HUES64 (cell line): ENCODE results near the gene IRS1.

Experiments used
- H3K27ac ChIP-seq: 2 replicates; pipeline ENCODE4 v1.7.0; 2013; ENCODE audit warnings: low read depth, low read length, inconsistent platforms
- H3K27me3 ChIP-seq: 2 replicates; pipeline ENCODE4 v1.6.1; 2013; ENCODE audit warnings: mild to moderate bottlenecking, low read length; ENCODE audit not compliant: insufficient read depth
- H3K36me3 ChIP-seq: 2 replicates; pipeline ENCODE4 v1.6.1; 2013; ENCODE audit warnings: mild to moderate bottlenecking, low read length; ENCODE audit not compliant: insufficient read depth
- H3K4me1 ChIP-seq: 2 replicates; pipeline ENCODE4 v1.6.1; 2013; ENCODE audit warnings: mild to moderate bottlenecking, low read length, moderate library complexity; ENCODE audit not compliant: insufficient read depth
- H3K4me3 ChIP-seq: 2 replicates; pipeline ENCODE4 v1.5.1; 2013; ENCODE audit warnings: mild to moderate bottlenecking, low read length, moderate library complexity
- H3K9ac ChIP-seq: 2 replicates; pipeline ENCODE4 v1.6.1; 2013; ENCODE audit warnings: mild to moderate bottlenecking, low read depth, low read length
- H3K9me3 ChIP-seq: 2 replicates; pipeline ENCODE4 v1.6.1; 2013; ENCODE audit warnings: low read depth, low read length; ENCODE audit not compliant: insufficient read depth
- WGBS: fragments of 150-250, 120-280 bp; methylation state at CpG from one replicate; pipeline ENCODE4 v1.1.7; 2013; ENCODE audit warnings: missing lambda C conversion rate; 5-methylcytosine and 5-hydroxymethylcytosine counted together

Gene IRS1

GRCh38 chr2:226715347-226715990 lies 84.2 kb downstream of the IRS1 start:
- 92% methylated on average over 3 of the region's 3 CpGs for WGBS
- H3K27me3 ChIP-seq = no peaks in the 10 kb centered on the region
- H3K36me3 ChIP-seq = no peaks in the 10 kb centered on the region
- H3K4me1 ChIP-seq = no peaks in the 10 kb centered on the region
- H3K4me3 ChIP-seq = no peak overlapping the region
- no peak overlapping the region for H3K27ac ChIP-seq
- no peak overlapping the region for H3K9ac ChIP-seq
- H3K9me3 ChIP-seq = no peaks in the 10 kb centered on the region

- H3K4me1 ChIP-seq = no peaks in the 10 kb centered on the region
- no peaks in the 10 kb centered on the region for H3K9me3 ChIP-seq
- H3K4me3 ChIP-seq = no peak overlapping the region
- no peaks in the 10 kb centered on the region for H3K36me3 ChIP-seq
- no peak overlapping the region for H3K9ac ChIP-seq
- no peaks in the 10 kb centered on the region for H3K27me3 ChIP-seq
- 100% methylated on average over 1 of the region's 1 CpG for WGBS
- no peak overlapping the region for H3K27ac ChIP-seq
Observed at GRCh38 chr2:226712941-226713340, 86.7 kb downstream of the IRS1 start.

GRCh38 chr2:226711606-226712296 lies 87.9 kb downstream of the IRS1 start:
- 86% methylated on average over 2 of the region's 2 CpGs for WGBS

GRCh38 chr2:226707499-226707898 lies 92.1 kb downstream of the IRS1 start:
- Histone ChIP-seq H3K36me3 (no peaks in the 10 kb centered on the region), H3K27me3 (no peaks in the 10 kb centered on the region), H3K9me3 (no peaks in the 10 kb centered on the region), H3K9ac (no peak overlapping the region), H3K4me1 (no peaks in the 10 kb centered on the region), H3K27ac (no peak overlapping the region), H3K4me3 (no peak overlapping the region)

More at GRCh38 chr2:226711606-226712296, 87.9 kb downstream of the IRS1 start:
- Histone ChIP-seq H3K9ac (no peak overlapping the region), H3K27me3 (no peaks in the 10 kb centered on the region), H3K36me3 (no peaks in the 10 kb centered on the region), H3K27ac (no peak overlapping the region), H3K4me1 (no peaks in the 10 kb centered on the region), H3K9me3 (no peaks in the 10 kb centered on the region), H3K4me3 (no peak overlapping the region)

GRCh38 chr2:226705965-226706364 lies 93.7 kb downstream of the IRS1 start:
- Histone ChIP-seq H3K27ac (no peak overlapping the region), H3K4me1 (no peaks in the 10 kb centered on the region), H3K9me3 (no peaks in the 10 kb centered on the region), H3K4me3 (no peak overlapping the region), H3K36me3 (no peaks in the 10 kb centered on the region), H3K27me3 (no peaks in the 10 kb centered on the region), H3K9ac (no peak overlapping the region)
- WGBS = 94% methylated on average over 3 of the region's 3 CpGs

- WGBS = 96% methylated on average over 8 of the region's 8 CpGs
- Histone ChIP-seq H3K4me1 (no peaks in the 10 kb centered on the region), H3K4me3 (no peak overlapping the region), H3K9ac (no peak overlapping the region), H3K9me3 (no peaks in the 10 kb centered on the region), H3K27ac (no peak overlapping the region), H3K36me3 (no peaks in the 10 kb centered on the region), H3K27me3 (no peaks in the 10 kb centered on the region)
Observed at GRCh38 chr2:226705133-226705886, 94.3 kb downstream of the IRS1 start.

GRCh38 chr2:226703514-226703913 lies 96.1 kb downstream of the IRS1 start:
- H3K9ac ChIP-seq = no peak overlapping the region

GRCh38 chr2:226702376-226702775 lies 97.2 kb downstream of the IRS1 start:
- WGBS = 83% methylated on average over 6 of the region's 7 CpGs
- H3K9ac ChIP-seq = no peak overlapping the region
- no peaks in the 10 kb centered on the region for H3K9me3 ChIP-seq
- H3K4me1 ChIP-seq = no peaks in the 10 kb centered on the region
- H3K4me3 ChIP-seq = no peak overlapping the region
- H3K36me3 ChIP-seq = no peaks in the 10 kb centered on the region
- H3K27me3 ChIP-seq = no peaks in the 10 kb centered on the region
- no peak overlapping the region for H3K27ac ChIP-seq

More at GRCh38 chr2:226703514-226703913, 96.1 kb downstream of the IRS1 start:
- Histone ChIP-seq H3K9me3 (no peaks in the 10 kb centered on the region), H3K27me3 (no peaks in the 10 kb centered on the region), H3K4me3 (no peak overlapping the region), H3K36me3 (no peaks in the 10 kb centered on the region), H3K4me1 (no peaks in the 10 kb centered on the region), H3K27ac (no peak overlapping the region)
- 97% methylated on average over 2 of the region's 3 CpGs for WGBS

GRCh38 chr2:226701052-226701451 lies 98.6 kb downstream of the IRS1 start:
- H3K9me3 ChIP-seq = no peaks in the 10 kb centered on the region
- peaks cover 5% of the 10 kb centered on the region for H3K4me1 ChIP-seq
- no peaks in the 10 kb centered on the region for H3K27me3 ChIP-seq
- H3K9ac ChIP-seq = no peak overlapping the region
- no peak overlapping the region for H3K27ac ChIP-seq
- H3K4me3 ChIP-seq = no peak overlapping the region
- no peaks in the 10 kb centered on the region for H3K36me3 ChIP-seq
- 87% methylated on average over 1 of the region's 1 CpG for WGBS

GRCh38 chr2:226699321-226699720 lies 100.3 kb downstream of the IRS1 start:
- Histone ChIP-seq H3K4me1 (peaks cover 18% of the 10 kb centered on the region), H3K27ac (no peak overlapping the region), H3K9ac (no peak overlapping the region), H3K9me3 (no peaks in the 10 kb centered on the region), H3K27me3 (no peaks in the 10 kb centered on the region), H3K4me3 (no peak overlapping the region), H3K36me3 (no peaks in the 10 kb centered on the region)
- WGBS = 96% methylated on average over 2 of the region's 2 CpGs

GRCh38 chr2:226698671-226699070 lies 100.9 kb downstream of the IRS1 start:
- no peak overlapping the region for H3K4me3 ChIP-seq
- no peak overlapping the region for H3K9ac ChIP-seq
- H3K36me3 ChIP-seq = no peaks in the 10 kb centered on the region
- H3K4me1 ChIP-seq = peaks cover 23% of the 10 kb centered on the region
- H3K9me3 ChIP-seq = no peaks in the 10 kb centered on the region
- no peaks in the 10 kb centered on the region for H3K27me3 ChIP-seq
- no peak overlapping the region for H3K27ac ChIP-seq
